GM12801 (cell line): Measurements from ENCODE around the gene CCNG2.

Source experiments
- TF ChIP-seq, protein P1 (sequence below): IDR thresholded peaks from one replicate; pipeline ENCODE4 v1.5.1; 2011; ENCODE audit warnings: control low read depth; ENCODE audit not compliant: insufficient read length; ENCODE audit errors: extremely low read depth

Gene CCNG2

DNA sequence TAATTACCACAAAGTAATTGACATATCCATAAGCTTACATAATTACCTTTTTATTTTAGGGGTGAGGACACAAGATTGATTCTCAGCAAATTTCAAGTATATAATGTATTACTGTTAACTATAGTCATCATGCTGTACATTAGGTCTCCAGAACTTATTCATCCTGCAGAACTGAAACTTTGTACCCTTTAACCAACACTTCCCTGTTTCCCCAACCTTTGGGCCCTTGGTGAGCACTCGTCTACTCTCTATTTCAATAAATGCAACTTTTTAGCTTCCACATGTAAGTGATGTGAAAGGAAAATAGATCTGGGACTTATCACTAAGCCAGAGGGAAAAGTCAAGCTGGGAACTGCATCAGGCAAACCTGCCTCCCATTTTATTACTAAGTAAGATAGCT is 33.6 kb upstream of the CCNG2 start:
- TF ChIP-seq, protein P1, sequence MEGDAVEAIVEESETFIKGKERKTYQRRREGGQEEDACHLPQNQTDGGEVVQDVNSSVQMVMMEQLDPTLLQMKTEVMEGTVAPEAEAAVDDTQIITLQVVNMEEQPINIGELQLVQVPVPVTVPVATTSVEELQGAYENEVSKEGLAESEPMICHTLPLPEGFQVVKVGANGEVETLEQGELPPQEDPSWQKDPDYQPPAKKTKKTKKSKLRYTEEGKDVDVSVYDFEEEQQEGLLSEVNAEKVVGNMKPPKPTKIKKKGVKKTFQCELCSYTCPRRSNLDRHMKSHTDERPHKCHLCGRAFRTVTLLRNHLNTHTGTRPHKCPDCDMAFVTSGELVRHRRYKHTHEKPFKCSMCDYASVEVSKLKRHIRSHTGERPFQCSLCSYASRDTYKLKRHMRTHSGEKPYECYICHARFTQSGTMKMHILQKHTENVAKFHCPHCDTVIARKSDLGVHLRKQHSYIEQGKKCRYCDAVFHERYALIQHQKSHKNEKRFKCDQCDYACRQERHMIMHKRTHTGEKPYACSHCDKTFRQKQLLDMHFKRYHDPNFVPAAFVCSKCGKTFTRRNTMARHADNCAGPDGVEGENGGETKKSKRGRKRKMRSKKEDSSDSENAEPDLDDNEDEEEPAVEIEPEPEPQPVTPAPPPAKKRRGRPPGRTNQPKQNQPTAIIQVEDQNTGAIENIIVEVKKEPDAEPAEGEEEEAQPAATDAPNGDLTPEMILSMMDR, result no peak

DNA sequence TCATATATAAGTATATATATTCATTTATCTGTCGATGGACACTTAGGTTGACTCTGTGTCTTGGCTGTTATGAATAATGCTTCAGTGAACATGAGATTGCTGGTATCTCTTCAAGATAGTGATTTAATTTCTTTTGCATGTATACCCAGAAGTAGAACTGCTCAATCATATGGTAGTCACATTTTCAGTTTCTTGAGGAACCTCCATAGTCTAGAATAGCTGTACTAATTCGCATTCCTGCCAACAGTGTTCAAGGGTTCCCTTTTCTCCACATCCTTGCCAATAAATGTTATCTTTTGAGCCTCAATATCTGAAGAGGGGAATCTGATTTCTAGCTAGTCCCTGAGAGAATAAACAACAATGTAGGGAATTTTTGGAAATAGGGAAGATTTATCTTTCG is 32.4 kb upstream of the CCNG2 start:
- TF ChIP-seq, protein P1, result no peak

DNA sequence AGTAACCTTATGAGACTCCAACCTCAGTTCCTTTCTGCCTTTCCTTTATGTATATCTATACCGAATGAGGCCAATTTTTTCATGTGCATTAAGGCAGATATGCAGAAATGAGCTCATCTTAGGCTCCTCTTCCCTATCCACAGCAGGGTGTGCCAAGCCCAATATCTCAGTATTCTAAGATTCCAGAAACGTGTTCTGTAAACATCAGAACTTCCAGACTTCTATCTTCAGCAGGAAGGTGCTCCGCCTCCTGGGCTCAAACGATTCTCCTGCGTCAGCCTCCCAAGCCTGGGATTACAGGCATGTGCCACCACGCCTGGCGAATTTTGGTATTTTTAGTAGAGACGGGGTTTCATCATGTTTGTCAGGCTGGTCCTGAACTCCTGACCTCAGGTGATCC is 31.0 kb upstream of the CCNG2 start:
- TF ChIP-seq, protein P1, result no peak

DNA sequence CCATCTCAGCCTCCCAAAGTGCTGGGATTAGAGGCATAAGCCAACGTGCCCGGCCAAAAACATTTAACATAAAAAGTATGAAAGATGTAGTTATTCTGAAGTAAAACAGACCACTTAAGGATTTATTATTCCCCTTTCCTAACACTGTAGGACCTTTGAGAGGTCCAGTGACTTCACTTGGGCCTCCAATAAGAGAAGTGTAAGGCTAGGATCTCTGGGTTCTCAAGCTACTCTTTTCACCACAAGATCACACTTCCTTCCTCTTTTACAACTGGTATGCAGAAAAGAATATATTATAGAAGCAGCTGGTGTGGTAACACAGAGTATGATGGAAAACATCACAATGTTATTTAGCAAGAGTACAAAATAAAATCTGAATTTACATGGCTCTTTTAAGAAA is 30.2 kb upstream of the CCNG2 start:
- TF ChIP-seq, protein P1, result no peak

DNA sequence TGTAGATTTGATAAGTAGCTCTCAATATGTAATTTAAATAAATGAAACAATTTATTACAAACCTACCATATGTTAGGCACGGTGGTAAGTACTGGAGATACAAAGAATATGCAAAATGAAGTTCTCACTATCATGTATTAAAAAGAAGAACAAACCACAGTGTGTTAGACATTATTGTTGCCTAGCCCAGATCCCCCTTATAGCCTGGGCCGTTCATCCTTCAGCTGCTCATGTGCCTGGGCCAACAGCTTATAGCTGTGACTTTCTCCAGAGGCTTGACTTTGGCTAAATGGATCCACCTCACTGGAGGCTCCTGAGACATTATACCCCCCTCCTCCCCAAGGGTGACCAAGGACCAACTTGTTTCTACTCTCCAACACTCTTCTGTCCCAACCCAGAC is 29.8 kb upstream of the CCNG2 start:
- TF ChIP-seq, protein P1, result no peak

DNA sequence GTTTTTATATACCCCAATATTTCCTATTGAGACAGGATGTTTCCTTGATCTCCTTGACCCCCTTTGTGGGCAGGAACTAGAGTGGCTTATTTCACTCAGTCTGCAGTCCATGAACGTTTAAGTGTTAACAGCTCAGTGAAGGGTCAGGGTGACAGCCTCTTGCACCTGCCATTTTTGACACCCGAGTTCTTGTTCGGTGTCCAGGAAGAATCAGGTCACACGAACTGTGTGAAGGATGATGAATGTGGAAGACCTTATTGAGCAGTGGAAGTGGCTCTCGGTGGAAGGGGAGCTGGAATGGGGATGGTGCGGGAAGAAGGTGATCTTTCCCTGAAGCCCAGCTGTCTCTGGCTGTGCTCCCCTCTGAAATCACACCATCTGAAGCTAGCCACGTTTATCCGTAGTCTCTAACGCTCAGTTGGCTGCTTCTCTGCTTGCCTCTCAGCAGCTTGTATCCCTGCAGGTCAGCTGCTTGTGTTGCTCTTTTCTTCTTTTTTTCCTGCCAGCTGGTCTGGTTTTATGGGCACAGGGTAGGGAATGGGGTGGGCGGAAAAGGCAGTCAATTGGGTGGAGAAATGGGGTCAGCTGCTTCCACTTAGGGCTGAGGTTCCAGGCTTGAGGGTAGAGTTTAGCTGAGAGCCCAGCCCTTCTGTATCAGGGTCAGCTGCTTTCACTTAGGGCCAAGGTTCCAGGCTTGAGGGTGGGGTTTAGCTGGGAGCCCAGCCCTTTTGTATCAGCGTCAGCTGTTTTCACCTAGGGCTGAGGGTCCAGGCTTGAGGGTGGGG is 29.0 kb upstream of the CCNG2 start:
- TF ChIP-seq, protein P1, result no peak

DNA sequence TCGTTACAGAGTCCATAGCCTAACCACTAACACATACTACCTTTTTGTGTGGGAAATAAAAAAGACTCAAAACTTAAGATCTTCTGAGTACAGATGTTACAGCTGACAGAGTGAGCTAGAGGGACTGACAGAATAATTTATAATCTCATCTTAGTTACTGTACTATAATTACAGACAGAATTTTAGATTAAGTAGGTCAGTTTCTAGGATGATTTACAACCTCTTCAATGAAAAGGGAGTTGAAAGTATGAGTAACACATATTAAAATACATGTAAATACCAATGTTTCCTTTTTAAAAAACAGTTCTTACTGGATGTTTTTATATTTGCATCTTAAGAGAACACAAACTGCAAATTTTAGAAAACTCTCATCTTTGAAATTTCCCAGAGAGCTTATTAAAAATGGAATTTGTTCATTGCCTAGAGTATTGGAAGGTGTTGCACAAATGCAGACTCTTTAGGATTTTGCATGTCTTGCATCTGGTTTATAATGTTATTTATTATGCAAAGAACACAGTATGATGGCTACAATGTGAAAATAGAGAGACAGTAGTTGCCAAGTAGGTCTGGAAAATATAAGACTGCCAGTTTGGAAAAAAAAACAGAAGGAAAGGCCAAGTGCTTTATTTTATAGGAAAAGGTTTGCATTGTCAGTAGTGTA is 24.2 kb upstream of the CCNG2 start:
- TF ChIP-seq, protein P1, result no peak
